GM12878 (cell line): ENCODE measurements around the gene CNTNAP2. TPM values are rescaled to one million over a fixed set of nuclear protein-coding genes. Genes with fewer than 3 reads are reported as not detected.

ENCODE experiments used
- ATAC-seq: fragments of 200-7000 bp; cut with Tn5 transposase; 3 replicates; pipeline ENCODE4 v1.9.1; 2020; ENCODE audit warnings: mild to moderate bottlenecking, moderate library complexity
- BruUV-seq: library from RNA; stranded (reverse); fragments of 400-500 nt; replicated peaks from 2 replicates; lab custom pipeline; 2021; lab: Mats Ljungman, UMichigan
- CTCF ChIA-PET: fragments of 300-600 bp; sonication (Branson Sonifier 250); formaldehyde crosslinking; extraction: SDS; loops from one replicate; lab custom pipeline; 2021; ENCODE audit warnings: inconsistent platforms; lab: Yijun Ruan, JAX
- POLR2A ChIA-PET: fragments of 350-600 bp; formaldehyde crosslinking; extraction: SDS; loops from one replicate; lab custom pipeline; 2021; ENCODE audit warnings: inconsistent platforms; lab: Charles Lee
- RAD21 ChIA-PET: fragments of 300-600 bp; sonication (Branson Sonifier 250); formaldehyde crosslinking; loops from one replicate; lab custom pipeline; 2023; ENCODE audit warnings: antibody characterized with exemption; ENCODE audit not compliant: unreplicated experiment; lab: Charles Lee
- SMC1A ChIA-PET: fragments of 300-600 bp; sonication (Branson Sonifier 250); formaldehyde crosslinking; loops from one replicate; lab custom pipeline; 2023; ENCODE audit not compliant: unreplicated experiment, uncharacterized antibody; lab: Charles Lee
- DNase-seq: peaks from one replicate; pipeline ENCODE4 v3.0.0-alpha.2; 2011; ENCODE audit warnings: low read depth, low spot score
- FAIRE-seq: peaks from 3 replicates; lab custom pipeline; 2011; peaks lifted over from hg19 to GRCh38; lab: Jason Lieb, UNC
- H2AFZ ChIP-seq: 2 replicates; pipeline ENCODE4 v1.6.0; 2011; ENCODE audit warnings: low read depth, low read length, control low read depth; ENCODE audit not compliant: control insufficient read depth
- H3K27ac ChIP-seq: 2 replicates; pipeline ENCODE4 v1.5.1; 2011; ENCODE audit warnings: control low read depth; ENCODE audit not compliant: control insufficient read depth, insufficient read depth
- H3K27me3 ChIP-seq, 2 experiments: replicated peaks in 1 of 2; 2 replicates each; pipeline versions ENCODE4 v1.6.0 to v1.6.1; 2011; ENCODE audit warnings: low read length in 1 of 2; ENCODE audit not compliant: control insufficient read depth in 2 of 2, insufficient read depth in 2 of 2
- H3K36me3 ChIP-seq, 2 experiments: 2 replicates each; pipeline ENCODE4 v1.5.1; 2011; ENCODE audit warnings: low read length in 1 of 2; ENCODE audit not compliant: control insufficient read depth in 2 of 2, insufficient read depth in 2 of 2
- H3K4me1 ChIP-seq: 2 replicates; pipeline ENCODE4 v1.6.1; 2011; ENCODE audit warnings: mild to moderate bottlenecking, low read length, moderate library complexity, mixed read lengths; ENCODE audit not compliant: control insufficient read depth, insufficient read depth
- H3K4me2 ChIP-seq: 2 replicates; pipeline ENCODE4 v1.6.0; 2011; ENCODE audit warnings: control low read depth; ENCODE audit not compliant: control insufficient read depth, insufficient read depth
- H3K4me3 ChIP-seq: fragments of 200-600 bp; sonication (generic); 2 replicates; pipeline ENCODE4 v1.5.1; 2016
- H3K79me2 ChIP-seq: 2 replicates; pipeline ENCODE4 v1.6.0; 2011; ENCODE audit warnings: low read length; ENCODE audit not compliant: control insufficient read depth, insufficient read depth
- H3K9ac ChIP-seq: 2 replicates; pipeline ENCODE4 v1.8.0; 2011; ENCODE audit warnings: low read length, control low read depth, mixed read lengths; ENCODE audit not compliant: control insufficient read depth, insufficient read depth
- H3K9me3 ChIP-seq: replicated peaks from 3 replicates; pipeline ENCODE4 v1.5.1; 2011; ENCODE audit warnings: mild to moderate bottlenecking, low read length; ENCODE audit not compliant: control insufficient read depth, insufficient read depth
- H4K20me1 ChIP-seq: 2 replicates; pipeline ENCODE4 v1.6.0; 2011; ENCODE audit not compliant: control insufficient read depth, insufficient read depth
- BCL3 ChIP-seq: IDR thresholded peaks from 2 replicates; pipeline ENCODE4 v1.6.1; 2011; ENCODE audit warnings: borderline replicate concordance, low read depth, mild to moderate bottlenecking, moderate library complexity, low read length; ENCODE audit not compliant: insufficient read depth, poor library complexity, severe bottlenecking
- RCOR1 ChIP-seq: conservative IDR thresholded peaks from 2 replicates; pipeline ENCODE4 v1.6.1; 2012; ENCODE audit warnings: low read depth, low read length, improper control_type of control experiment
- ZBTB33 ChIP-seq: fragments of 450-650 bp; IDR thresholded peaks from 2 replicates; pipeline ENCODE4 v1.6.1; 2017; ENCODE audit warnings: mild to moderate bottlenecking
- ZNF384 ChIP-seq: IDR thresholded peaks from 2 replicates; pipeline ENCODE4 v1.6.1; 2012; ENCODE audit warnings: low read depth, mild to moderate bottlenecking, low read length, improper control_type of control experiment, borderline replicate concordance
- WGBS: methylation state at CpG from one replicate; pipeline ENCODE4 v1.1.6; 2016; ENCODE audit warnings: low lambda C conversion rate; ENCODE audit not compliant: insufficient replicate concordance, insufficient coverage; ENCODE audit errors: missing lambda C conversion rate; 5-methylcytosine and 5-hydroxymethylcytosine counted together
- in situ Hi-C: fragments of 300-500 bp; cut with MboI; formaldehyde crosslinking; loops from 9 replicates; pipeline ENCODE4 v1.14.3; 2018; ENCODE audit warnings: mixed read lengths
- intact Hi-C: fragments of 100-400 bp; cut with micrococcal nuclease; formaldehyde crosslinking; loops from one replicate; pipeline ENCODE4 v1.14.2; 2022; ENCODE audit not compliant: unreplicated experiment
- polyA plus RNA-seq, 11 experiments: library from polyadenylated mRNA; depleted of rRNA in 4 of 11; unstranded in 6 of 11; stranded (reverse) in 5 of 11; fragments of >200 nt; fragmentation: Nextera tagmentation in 4 of 11; fragmentation: Illumina TruSeq in 1 of 11; extraction: Ambion mirVana in 4 of 11; extraction: Trizol in 1 of 11; gene quantifications; 1 replicate in 1 of 11; 2 replicates in 10 of 11; pipeline versions ENCODE4 v1.2.1 to v1.2.3, GENCODE V29; 2011 to 2016; ENCODE audit warnings: inconsistent platforms in 2 of 11, missing spikeins in 2 of 11, low read depth in 1 of 11
- total RNA-seq, 4 experiments: library from RNA; depleted of rRNA in 3 of 4; stranded (reverse); fragments of >200 nt in 3 of 4; fragmentation: Illumina TruSeq in 1 of 4; extraction: Trizol in 1 of 4; gene quantifications; 2 replicates each; pipeline versions ENCODE4 v1.2.1 to v1.2.3, GENCODE V29; 2013 to 2021

Gene CNTNAP2
- total and polyA plus RNA-seq, 10 of the 15 experiments (the other 5 are each of a cell fraction or from before 2014, with no cell fraction given): 0.03 to 0.08 (median 0.03) TPM; not detected in 7

- BruUV-seq: no TSS peak
These were observed 1867.7 kb downstream of the CNTNAP2 start for GRCh38 chr7:147984265-147984664.

More at GRCh38 chr7:147984265-147984664, 1867.7 kb downstream of the CNTNAP2 start:
- Histone ChIP-seq H3K4me1 (no peaks in the 10 kb centered on the region), H4K20me1 (no peaks in the 10 kb centered on the region), H3K27me3 (no peaks in the 10 kb centered on the region), H3K9me3 (no peaks in the 10 kb centered on the region), H3K79me2 (no peaks in the 10 kb centered on the region), H3K4me2 (no peak overlapping the region), H3K9ac (no peak overlapping the region), H3K36me3 (no peaks in the 10 kb centered on the region), H2AFZ (no peak overlapping the region), H3K4me3 (no peak overlapping the region), H3K27ac (no peak overlapping the region)
- TF ChIP-seq ZBTB33 (no peak), RCOR1 (no peak), ZNF384 (no peak), BCL3 (no peak)
- 2% methylated on average over 2 of the region's 2 CpGs for WGBS
- POLR2A ChIA-PET: no interaction called here
- in situ Hi-C loops (no loop called here), intact Hi-C loops (no loop called here)
- no peak for ATAC-seq
- CTCF ChIA-PET: no interaction called here
- FAIRE-seq: no peak
- no peak for DNase-seq
- RAD21 ChIA-PET: no interaction called here
- SMC1A ChIA-PET: no interaction called here
